ENCODE data around the gene ZNHIT1. TPM values are rescaled to one million over a fixed set of nuclear protein-coding genes. Genes with fewer than 3 reads are reported as not detected.
A peak's percentile ranks its signal among the peaks of the same experiment; 100 is the strongest.

Gene ZNHIT1
- polyA plus RNA-seq, 1 of the 3 experiments (the other 2 are of a cell fraction), result 101 TPM

GRCh38 chr7:101185258-101185839 is 32.6 kb upstream of the ZNHIT1 start:
- Histone ChIP-seq H3K4me1 (ENCODE audit: control insufficient read depth in 1 of 2, insufficient read depth in 2 of 2, low read depth in 1 of 2, low read length in 1 of 2) (peaks cover 0 to 8% of the 10 kb centered on the region in 2 experiments; a peak in 1 of 4 replicates), H3K79me2 (ENCODE audit: insufficient read depth) (no peaks in the 10 kb centered on the region), H3K27ac (ENCODE audit: low read depth in 2 of 2, low read length in 1 of 2) (peak overlapping the region in 1 of 2 experiments; percentile 37; a peak in 2 of 4 replicates), H2AFZ (ENCODE audit: low read depth) (no peak overlapping the region), H3K36me3 (replicated peaks in 1 of 2; ENCODE audit: control insufficient read depth in 1 of 2, insufficient read depth in 2 of 2, low read length in 1 of 2) (no peaks in the 10 kb centered on the region), H3K9ac (no peak overlapping the region), H3K9me2 (no peaks in the 10 kb centered on the region), H3K4me3 (ENCODE audit: low read depth in 2 of 2, low read length in 1 of 2) (no peak overlapping the region), H4K20me1 (ENCODE audit: insufficient read depth) (no peaks in the 10 kb centered on the region), H3K9me3 (no peaks in the 10 kb centered on the region), H3F3A (replicated peaks; ENCODE audit: insufficient read depth) (peaks cover 16% of the 10 kb centered on the region), H3K27me3 (ENCODE audit: insufficient read depth) (peaks cover 6% of the 10 kb centered on the region; the same call in 1 of the 2 replicates), H3K4me2 (no peak overlapping the region; the same call in 1 of the 2 replicates)
- DNase-seq, result no peak
- POLR2A ChIA-PET, result interaction anchor here (0.6 kb wide), 1 partner anchor 727 kb away, joined by 4 read pairs; no protein-coding TSS in a partner anchor
- CTCF ChIA-PET, result interaction anchor here (0.7 to 7.2 kb wide), 9 partner anchors 9 to 132 kb away, joined by 3 to 51 read pairs (median 4); partner anchors contain the start of genes AP1S1 and VGF
- no peak for TF ChIP-seq RXRA (IDR thresholded peaks at IDR 0.05; ENCODE audit: borderline replicate concordance, low read depth)
- no peak for TF ChIP-seq RAD21 (IDR thresholded peaks at IDR 0.05; ENCODE audit: low read length)
- TF ChIP-seq JUND (IDR thresholded peaks at IDR 0.05), result no peak; the same call in 1 of the 2 replicates
- no peak for TF ChIP-seq IRF3 (IDR thresholded peaks at IDR 0.05; ENCODE audit: low read depth, low read length)
- TF ChIP-seq MAX (IDR thresholded peaks at IDR 0.05; ENCODE audit: low read depth), result peak; percentile 66
- peak; percentile 79 for TF ChIP-seq FOSL2 (IDR thresholded peaks at IDR 0.05; ENCODE audit: borderline replicate concordance, low read depth)
- TF ChIP-seq POLR2AphosphoS5 (IDR thresholded peaks at IDR 0.05; ENCODE audit: low read depth, low read length), result 0 out of 2 replicates have a peak, but pooled peaks have one; percentile 20
- no peak for TF ChIP-seq PBX3 (IDR thresholded peaks at IDR 0.05)
- WGBS (ENCODE audit: low lambda C conversion rate), result 51% methylated on average over 5 of the region's 5 CpGs

GRCh38 chr7:101186194-101186593 is 31.8 kb upstream of the ZNHIT1 start:
- ChIA-PET POLR2A (no interaction called here), CTCF (interaction anchor here (1.5 to 7.2 kb wide), 5 partner anchors 9 to 47 kb away, joined by 3 to 51 read pairs (median 3); no protein-coding TSS in a partner anchor)
- H3K4me3 ChIP-seq (ENCODE audit: low read depth in 2 of 2, low read length in 1 of 2), result no peak overlapping the region
- H2AFZ ChIP-seq (ENCODE audit: low read depth), result no peak overlapping the region
- WGBS (ENCODE audit: low lambda C conversion rate), result 71% methylated on average over 6 of the region's 6 CpGs
- no peaks in the 10 kb centered on the region for H3K36me3 ChIP-seq (replicated peaks in 1 of 2; ENCODE audit: control insufficient read depth in 1 of 2, insufficient read depth in 2 of 2, low read length in 1 of 2)
- H3K9me2 ChIP-seq, result no peaks in the 10 kb centered on the region
- peaks cover 0 to 3% of the 10 kb centered on the region in 2 experiments; a peak in 1 of 4 replicates for H3K4me1 ChIP-seq (ENCODE audit: control insufficient read depth in 1 of 2, insufficient read depth in 2 of 2, low read depth in 1 of 2, low read length in 1 of 2)
- no peak overlapping the region for H3K4me2 ChIP-seq
- no peak overlapping the region for H3K27ac ChIP-seq (ENCODE audit: low read depth in 2 of 2, low read length in 1 of 2)
- DNase-seq, result no peak
- H4K20me1 ChIP-seq (ENCODE audit: insufficient read depth), result no peaks in the 10 kb centered on the region
- TF ChIP-seq USF2 (IDR thresholded peaks at IDR 0.05; ENCODE audit: borderline replicate concordance, low read depth, low read length) (no peak), GABPA (IDR thresholded peaks at IDR 0.05; ENCODE audit: low read depth) (no peak), RFX5 (IDR thresholded peaks at IDR 0.05; ENCODE audit: low read length) (no peak), FOXJ3 (CRISPR knock-in tag; IDR thresholded peaks at IDR 0.05) (no peak), RAD21 (IDR thresholded peaks at IDR 0.05; ENCODE audit: low read length) (no peak)
- H3K27me3 ChIP-seq (ENCODE audit: insufficient read depth), result no peaks in the 10 kb centered on the region
- peaks cover 16% of the 10 kb centered on the region for H3F3A ChIP-seq (replicated peaks; ENCODE audit: insufficient read depth)
- H3K9me3 ChIP-seq, result no peaks in the 10 kb centered on the region
- no peak overlapping the region for H3K9ac ChIP-seq
- H3K79me2 ChIP-seq (ENCODE audit: insufficient read depth), result no peaks in the 10 kb centered on the region
